Skeletal muscle cell (primary cell): Measurements from ENCODE around the gene RUNDC1.
"Not testable (repeated sequence)": the region's sequence is repeated elsewhere in the genome, so short reads cannot be mapped to it uniquely, and the experiment has no call there.

Experiments used
- DNase-seq: peaks from one replicate; pipeline ENCODE4 v3.0.0-alpha.2; 2010; ENCODE audit warnings: low read depth
- H3K4me3 ChIP-seq: 2 replicates; pipeline ENCODE4 v1.5.1; 2011; ENCODE audit warnings: low read depth, mild to moderate bottlenecking, control low read depth, low read length, moderate library complexity

RUNDC1 gene

GRCh38 chr17:42989726-42990652 is 9.6 kb downstream of the RUNDC1 start:
- H3K4me3 ChIP-seq: no peak overlapping the region
- DNase-seq: no peak

GRCh38 chr17:42991471-42991870 is 11.1 kb downstream of the RUNDC1 start:
- no peak for DNase-seq

GRCh38 chr17:42992872-42993271 is 12.5 kb downstream of the RUNDC1 start:
- no peak for DNase-seq
- H3K4me3 ChIP-seq: no peak overlapping the region

More at GRCh38 chr17:42991471-42991870, 11.1 kb downstream of the RUNDC1 start:
- no peak overlapping the region for H3K4me3 ChIP-seq

GRCh38 chr17:42993913-42994312 is 13.5 kb downstream of the RUNDC1 start:
- not testable (repeated sequence) for DNase-seq, H3K4me3 ChIP-seq

- DNase-seq: no peak
- peak overlapping the region; percentile 36 for H3K4me3 ChIP-seq
Observed at GRCh38 chr17:42997390-42997983, 17.1 kb downstream of the RUNDC1 start.

GRCh38 chr17:42997984-42998938 is 17.9 kb downstream of the RUNDC1 start, which contains the start of gene RPL27:
RPL27 (plus strand) TSS chr17:42998419; CDS start chr17:42998751, 332 bp downstream.
- peak; percentile 100 for DNase-seq
- H3K4me3 ChIP-seq: peak within 1 kb of the TSS; percentile 88

- DNase-seq: no peak
- peak overlapping the region; percentile 88 for H3K4me3 ChIP-seq
Observed at GRCh38 chr17:42999003-42999525, 18.7 kb downstream of the RUNDC1 start.

- not testable (repeated sequence) for H3K4me3 ChIP-seq
Observed at GRCh38 chr17:43000894-43001293, 20.5 kb downstream of the RUNDC1 start.

GRCh38 chr17:43003542-43004172 is 23.3 kb downstream of the RUNDC1 start:
- DNase-seq: no peak
- H3K4me3 ChIP-seq: no peak overlapping the region

More at GRCh38 chr17:43000894-43001293, 20.5 kb downstream of the RUNDC1 start:
- DNase-seq: not testable (repeated sequence)

- DNase-seq: peak; percentile 56
- H3K4me3 ChIP-seq: peak within 1 kb of the TSS; percentile 62
Observed at GRCh38 chr17:43006639-43007551, 26.5 kb downstream of the RUNDC1 start, which contains the start of gene IFI35. IFI35 (plus strand) TSS chr17:43006784; CDS start chr17:43006948, 164 bp downstream.

GRCh38 chr17:43010667-43011308 is 30.4 kb downstream of the RUNDC1 start:
- H3K4me3 ChIP-seq: no peak overlapping the region
- no peak for DNase-seq

- no peak for DNase-seq
- H3K4me3 ChIP-seq: no peak overlapping the region
Observed at GRCh38 chr17:43011728-43012472, 31.5 kb downstream of the RUNDC1 start.

- H3K4me3 ChIP-seq: no peak overlapping the region
Observed at GRCh38 chr17:43013296-43013695, 32.9 kb downstream of the RUNDC1 start.

GRCh38 chr17:43014020-43014648 is 33.8 kb downstream of the RUNDC1 start:
- no peak for DNase-seq
- H3K4me3 ChIP-seq: no peak overlapping the region

More at GRCh38 chr17:43013296-43013695, 32.9 kb downstream of the RUNDC1 start:
- DNase-seq: no peak

- no peak overlapping the region for H3K4me3 ChIP-seq
- DNase-seq: no peak
Observed at GRCh38 chr17:43014649-43015542, 34.5 kb downstream of the RUNDC1 start.
